Vagina (tissue), 2 donors: ENCODE results near the gene STIM2. TPM values are rescaled to one million over a fixed set of nuclear protein-coding genes. Genes with fewer than 3 reads are reported as not detected.

Source experiments
- DNase-seq, 2 donors: peaks; one replicate each; pipeline ENCODE4 v3.0.0-alpha.2; 2017; ENCODE audit errors: extremely low spot score in 2 of 2
- H3K27ac ChIP-seq: fragments of 200-600 bp; sonication (generic); one replicate; pipeline ENCODE4 v1.5.1; 2019
- H3K27me3 ChIP-seq: fragments of 200-600 bp; sonication (generic); one replicate; pipeline ENCODE4 v1.5.1; 2019
- H3K36me3 ChIP-seq, 2 donors: fragments of 200-600 bp; sonication (generic); one replicate each; pipeline ENCODE4 v1.5.1; 2017 to 2019
- H3K4me1 ChIP-seq: fragments of 200-600 bp; sonication (generic); one replicate; pipeline ENCODE4 v1.5.1; 2019
- H3K4me3 ChIP-seq, 2 donors: fragments of 200-600 bp; sonication (generic); 1 replicate in 1 of 2; 2 replicates in 1 of 2; pipeline ENCODE4 v1.5.1; 2016 to 2019
- H3K9me3 ChIP-seq: fragments of 200-600 bp; sonication (generic); one replicate; pipeline ENCODE4 v1.5.1; 2019
- CTCF ChIP-seq, 3 experiments: fragments of 450-650 bp in 2 of 3; fragments of 200-600 bp in 1 of 3; sonication (generic) in 1 of 3; IDR thresholded peaks; one replicate each; pipeline ENCODE4 v1.5.1; 2017 to 2019; ENCODE audit warnings: antibody characterized with exemption in 3 of 3, mild to moderate bottlenecking in 2 of 3, moderate library complexity in 2 of 3
- POLR2A ChIP-seq, 2 donors: fragments of 450-650 bp; IDR thresholded peaks; one replicate each; pipeline ENCODE4 v1.6.1; 2017; ENCODE audit warnings: antibody characterized with exemption in 2 of 2, mild to moderate bottlenecking in 2 of 2, moderate library complexity in 2 of 2
- POLR2AphosphoS5 ChIP-seq, 2 donors: sonication (generic); formaldehyde crosslinking; IDR thresholded peaks; one replicate each; pipeline ENCODE4 v1.9.0; 2017; ENCODE audit warnings: antibody characterized with exemption in 2 of 2, mild to moderate bottlenecking in 2 of 2, low read depth in 1 of 2; ENCODE audit not compliant: insufficient read depth in 1 of 2
- intact Hi-C: fragments of 100-400 bp; cut with DNase I; formaldehyde crosslinking; loops from one replicate; pipeline ENCODE4 v1.15.1; 2023
- total RNA-seq: library from RNA; depleted of rRNA; stranded (reverse); fragments of >200 nt; gene quantifications from one replicate; pipeline ENCODE4 v1.2.3, GENCODE V29; 2016

STIM2 gene
- total RNA-seq, 1 donor from 2014 or later: 39.5 TPM

GRCh38 chr4:26887809-26888208, 27.2 kb downstream of the STIM2 start:
- no peaks in the 10 kb centered on the region for H3K36me3 ChIP-seq
- intact Hi-C loops: no loop called here
- H3K9me3 ChIP-seq: no peaks in the 10 kb centered on the region
- DNase-seq: no peak
- H3K27me3 ChIP-seq: no peaks in the 10 kb centered on the region
- TF ChIP-seq POLR2A (IDR thresholded peaks at IDR 0.05) (no peak), CTCF (IDR thresholded peaks at IDR 0.05) (no peak), POLR2AphosphoS5 (IDR thresholded peaks at IDR 0.05; ENCODE audit: insufficient read depth in 1 of 2, low read depth in 1 of 2) (no peak)
- no peak overlapping the region for H3K27ac ChIP-seq
- H3K4me1 ChIP-seq: peaks cover 17% of the 10 kb centered on the region
- H3K4me3 ChIP-seq: no peak overlapping the region

GRCh38 chr4:26889356-26889755, 28.7 kb downstream of the STIM2 start:
- Histone ChIP-seq H3K27ac (no peak overlapping the region), H3K4me3 (no peak overlapping the region), H3K9me3 (no peaks in the 10 kb centered on the region), H3K4me1 (peaks cover 12% of the 10 kb centered on the region), H3K36me3 (no peaks in the 10 kb centered on the region), H3K27me3 (no peaks in the 10 kb centered on the region)
- DNase-seq: no peak
- TF ChIP-seq CTCF (IDR thresholded peaks at IDR 0.05) (no peak), POLR2AphosphoS5 (IDR thresholded peaks at IDR 0.05; ENCODE audit: insufficient read depth in 1 of 2, low read depth in 1 of 2) (no peak), POLR2A (IDR thresholded peaks at IDR 0.05) (no peak)
- intact Hi-C loops: no loop called here

DNA sequence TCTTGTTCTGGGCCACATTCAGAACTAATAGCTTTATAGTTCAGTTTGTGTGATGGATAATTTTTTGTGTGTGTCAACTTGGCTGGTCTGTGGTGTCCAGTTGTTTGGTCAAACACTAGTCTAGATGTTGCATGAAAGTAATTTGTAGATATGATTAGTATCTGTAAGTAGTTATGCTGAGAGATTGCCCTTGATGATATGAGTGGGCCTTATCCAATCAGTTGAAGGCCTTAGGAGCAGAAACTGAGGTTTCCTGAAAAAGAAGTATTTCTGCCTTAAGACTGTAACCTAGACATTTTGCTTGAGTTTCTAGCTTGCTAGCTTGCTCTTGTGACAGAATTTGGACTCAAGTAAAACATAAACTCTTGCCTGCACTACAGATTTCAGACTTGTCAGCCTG, 30.4 kb downstream of the STIM2 start:
- no peaks in the 10 kb centered on the region for H3K27me3 ChIP-seq
- intact Hi-C loops: no loop called here
- no peaks in the 10 kb centered on the region for H3K9me3 ChIP-seq
- H3K4me1 ChIP-seq: peaks cover 12% of the 10 kb centered on the region
- TF ChIP-seq POLR2A (IDR thresholded peaks at IDR 0.05): no peak
- TF ChIP-seq CTCF (IDR thresholded peaks at IDR 0.05): no peak
- no peak for TF ChIP-seq POLR2AphosphoS5 (IDR thresholded peaks at IDR 0.05; ENCODE audit: insufficient read depth in 1 of 2, low read depth in 1 of 2)
- no peak overlapping the region for H3K4me3 ChIP-seq
- H3K36me3 ChIP-seq: no peaks in the 10 kb centered on the region
- H3K27ac ChIP-seq: no peak overlapping the region
- no peak for DNase-seq

GRCh38 chr4:26891867-26892266, 31.2 kb downstream of the STIM2 start:
- TF ChIP-seq POLR2AphosphoS5 (IDR thresholded peaks at IDR 0.05; ENCODE audit: insufficient read depth in 1 of 2, low read depth in 1 of 2) (no peak), CTCF (IDR thresholded peaks at IDR 0.05) (no peak), POLR2A (IDR thresholded peaks at IDR 0.05) (no peak)
- Histone ChIP-seq H3K9me3 (no peaks in the 10 kb centered on the region), H3K4me3 (no peak overlapping the region), H3K36me3 (no peaks in the 10 kb centered on the region), H3K4me1 (peaks cover 5% of the 10 kb centered on the region), H3K27ac (no peak overlapping the region), H3K27me3 (no peaks in the 10 kb centered on the region)
- intact Hi-C loops: no loop called here
- DNase-seq: no peak

GRCh38 chr4:26892480-26893150, 32.0 kb downstream of the STIM2 start:
- DNase-seq: no peak
- Histone ChIP-seq H3K27me3 (no peaks in the 10 kb centered on the region), H3K4me3 (no peak overlapping the region), H3K4me1 (no peaks in the 10 kb centered on the region), H3K9me3 (no peaks in the 10 kb centered on the region), H3K36me3 (no peaks in the 10 kb centered on the region), H3K27ac (no peak overlapping the region)
- TF ChIP-seq POLR2A (IDR thresholded peaks at IDR 0.05) (no peak), POLR2AphosphoS5 (IDR thresholded peaks at IDR 0.05; ENCODE audit: insufficient read depth in 1 of 2, low read depth in 1 of 2) (no peak), CTCF (IDR thresholded peaks at IDR 0.05) (no peak)
- intact Hi-C loops: no loop called here
